HG03469 (cell line): ENCODE measurements around the gene KRT9.
"Not testable (repeated sequence)": the region's sequence is repeated elsewhere in the genome, so short reads cannot be mapped to it uniquely, and the experiment has no call there.

Experiments
- ATAC-seq: cut with Tn5 transposase; IDR thresholded peaks from one replicate; pipeline ENCODE4 v1.9.1; 2021; ENCODE audit warnings: mild to moderate bottlenecking, moderate library complexity, moderate number of reproducible peaks; ENCODE audit not compliant: unreplicated experiment

KRT9 gene

GRCh38 chr17:41579484-41580243, 7.8 kb upstream of the KRT9 start:
- no peak for ATAC-seq

GRCh38 chr17:41578971-41579370, 7.1 kb upstream of the KRT9 start:
- ATAC-seq, result no peak

GRCh38 chr17:41578538-41578937, 6.7 kb upstream of the KRT9 start:
- no peak for ATAC-seq

GRCh38 chr17:41576740-41577139, 4.9 kb upstream of the KRT9 start:
- ATAC-seq, result not testable (repeated sequence)

GRCh38 chr17:41575336-41575735, 3.5 kb upstream of the KRT9 start:
- ATAC-seq, result no peak

- no peak for ATAC-seq
Measured at GRCh38 chr17:41567317-41567716, 4.5 kb downstream of the KRT9 start.

GRCh38 chr17:41565338-41565737, 6.5 kb downstream of the KRT9 start:
- ATAC-seq, result no peak

GRCh38 chr17:41563607-41564170, 8.2 kb downstream of the KRT9 start:
- no peak for ATAC-seq

GRCh38 chr17:41561554-41561953, 10.3 kb downstream of the KRT9 start:
- no peak for ATAC-seq

GRCh38 chr17:41559548-41559947, 12.3 kb downstream of the KRT9 start:
- ATAC-seq, result no peak

GRCh38 chr17:41556931-41557330, 14.9 kb downstream of the KRT9 start:
- ATAC-seq, result no peak

GRCh38 chr17:41556306-41556705, 15.6 kb downstream of the KRT9 start:
- ATAC-seq, result no peak

GRCh38 chr17:41555105-41555887, 16.6 kb downstream of the KRT9 start:
- no peak for ATAC-seq

- ATAC-seq, result no peak
Measured at GRCh38 chr17:41553987-41554680, 17.7 kb downstream of the KRT9 start.

- ATAC-seq, result no peak
Measured at GRCh38 chr17:41553176-41553575, 18.7 kb downstream of the KRT9 start.

- ATAC-seq, result no peak
Measured at GRCh38 chr17:41552455-41552854, 19.4 kb downstream of the KRT9 start.

- no peak for ATAC-seq
Measured at GRCh38 chr17:41551365-41551764, 20.5 kb downstream of the KRT9 start.

- ATAC-seq, result no peak
Measured at GRCh38 chr17:41549596-41550039, 22.2 kb downstream of the KRT9 start.

GRCh38 chr17:41548844-41549595, 22.8 kb downstream of the KRT9 start:
- ATAC-seq, result no peak
